ENCODE results near the gene COG7.
A peak's percentile ranks its signal among the peaks of the same experiment; 100 is the strongest.
"Not testable (repeated sequence)": the region's sequence is repeated elsewhere in the genome, so short reads cannot be mapped to it uniquely, and the experiment has no call there.

COG7 gene

GRCh38 chr16:23378256-23378655 is 74.7 kb downstream of the COG7 start:
- DNase-seq (ENCODE audit: insufficient read length, low spot score) (no peak), FAIRE-seq (no peak)
- TF ChIP-seq POLR2A (IDR thresholded peaks at IDR 0.05; ENCODE audit: low read depth, low read length), result no peak

GRCh38 chr16:23377071-23377931 is 75.7 kb downstream of the COG7 start:
- no peak for TF ChIP-seq POLR2A (IDR thresholded peaks at IDR 0.05; ENCODE audit: low read depth, low read length)
- DNase-seq (ENCODE audit: insufficient read length, low spot score) (no peak), FAIRE-seq (no peak)

GRCh38 chr16:23375643-23376042 is 77.3 kb downstream of the COG7 start:
- no peak for TF ChIP-seq POLR2A (IDR thresholded peaks at IDR 0.05; ENCODE audit: low read depth, low read length)
- no peak for DNase-seq (ENCODE audit: insufficient read length, low spot score)
- no peak for FAIRE-seq

GRCh38 chr16:23374721-23375510 is 78.1 kb downstream of the COG7 start:
- no peak for TF ChIP-seq POLR2A (IDR thresholded peaks at IDR 0.05; ENCODE audit: low read depth, low read length)
- FAIRE-seq, result no peak
- DNase-seq (ENCODE audit: insufficient read length, low spot score), result no peak

GRCh38 chr16:23373436-23374219 is 79.4 kb downstream of the COG7 start:
- DNase-seq (ENCODE audit: insufficient read length, low spot score), result no peak
- no peak for FAIRE-seq
- no peak for TF ChIP-seq POLR2A (IDR thresholded peaks at IDR 0.05; ENCODE audit: low read depth, low read length)

- FAIRE-seq, result no peak
- no peak for DNase-seq (ENCODE audit: insufficient read length, low spot score)
- no peak for TF ChIP-seq POLR2A (IDR thresholded peaks at IDR 0.05; ENCODE audit: low read depth, low read length)
These were observed 81.6 kb downstream of the COG7 start for GRCh38 chr16:23371368-23371767.

- DNase-seq (ENCODE audit: insufficient read length, low spot score) (no peak), FAIRE-seq (no peak)
- TF ChIP-seq POLR2A (IDR thresholded peaks at IDR 0.05; ENCODE audit: low read depth, low read length), result no peak
These were observed 83.6 kb downstream of the COG7 start for GRCh38 chr16:23369416-23369815.

GRCh38 chr16:23368469-23368868 is 84.5 kb downstream of the COG7 start:
- peak; percentile 26 for DNase-seq (ENCODE audit: insufficient read length, low spot score)
- no peak for TF ChIP-seq POLR2A (IDR thresholded peaks at IDR 0.05; ENCODE audit: low read depth, low read length)
- FAIRE-seq, result no peak

- FAIRE-seq (no peak), DNase-seq (ENCODE audit: insufficient read length, low spot score) (no peak)
- TF ChIP-seq POLR2A (IDR thresholded peaks at IDR 0.05; ENCODE audit: low read depth, low read length), result no peak
These were observed 85.0 kb downstream of the COG7 start for GRCh38 chr16:23367988-23368387.

GRCh38 chr16:23367564-23367963 is 85.4 kb downstream of the COG7 start:
- DNase-seq (ENCODE audit: insufficient read length, low spot score), result no peak
- no peak for TF ChIP-seq POLR2A (IDR thresholded peaks at IDR 0.05; ENCODE audit: low read depth, low read length)
- no peak for FAIRE-seq

- DNase-seq (ENCODE audit: insufficient read length, low spot score); FAIRE-seq: not testable (repeated sequence)
These were observed 86.6 kb downstream of the COG7 start for GRCh38 chr16:23366341-23366740.

GRCh38 chr16:23365602-23366240 is 87.3 kb downstream of the COG7 start:
- DNase-seq (ENCODE audit: insufficient read length, low spot score) (no peak), FAIRE-seq (no peak)
- no peak for TF ChIP-seq POLR2A (IDR thresholded peaks at IDR 0.05; ENCODE audit: low read depth, low read length)

GRCh38 chr16:23362460-23363317 is 90.3 kb downstream of the COG7 start:
- DNase-seq (ENCODE audit: insufficient read length, low spot score) (no peak), FAIRE-seq (no peak)
- TF ChIP-seq POLR2A (IDR thresholded peaks at IDR 0.05; ENCODE audit: low read depth, low read length), result no peak

All from H54 (cell line).